ENCODE data around the gene FAM204A.

Gene FAM204A

GRCh38 chr10:118330295-118331076 lies 11.6 kb downstream of the FAM204A start:
- no peak for DNase-seq

GRCh38 chr10:118324140-118324539 lies 18.0 kb downstream of the FAM204A start:
- DNase-seq, result no peak

GRCh38 chr10:118321724-118322575 lies 20.2 kb downstream of the FAM204A start:
- DNase-seq, result no peak

GRCh38 chr10:118315629-118316028 lies 26.5 kb downstream of the FAM204A start:
- DNase-seq, result no peak

GRCh38 chr10:118314882-118315281 lies 27.2 kb downstream of the FAM204A start:
- no peak for DNase-seq

- DNase-seq, result no peak
Observed at GRCh38 chr10:118311505-118311904, 30.6 kb downstream of the FAM204A start.

- no peak for DNase-seq
Observed at GRCh38 chr10:118310822-118311221, 31.3 kb downstream of the FAM204A start.

GRCh38 chr10:118309911-118310310 lies 32.2 kb downstream of the FAM204A start:
- DNase-seq, result no peak

GRCh38 chr10:118308664-118309063 lies 33.5 kb downstream of the FAM204A start:
- no peak for DNase-seq

- DNase-seq, result no peak
Observed at GRCh38 chr10:118307859-118308258, 34.3 kb downstream of the FAM204A start.

- no peak for DNase-seq
Observed at GRCh38 chr10:118307220-118307619, 34.9 kb downstream of the FAM204A start.

GRCh38 chr10:118305730-118306129 lies 36.4 kb downstream of the FAM204A start:
- DNase-seq, result no peak

- no peak for DNase-seq
Observed at GRCh38 chr10:118304521-118304920, 37.6 kb downstream of the FAM204A start.

GRCh38 chr10:118301211-118301610 lies 40.9 kb downstream of the FAM204A start:
- DNase-seq, result no peak

GRCh38 chr10:118300320-118300719 lies 41.8 kb downstream of the FAM204A start:
- DNase-seq, result no peak

- DNase-seq, result no peak
Observed at GRCh38 chr10:118298787-118299186, 43.3 kb downstream of the FAM204A start.

GRCh38 chr10:118291122-118291521 lies 51.0 kb downstream of the FAM204A start:
- DNase-seq, result no peak

- DNase-seq, result no peak
Observed at GRCh38 chr10:118290471-118290995, 51.6 kb downstream of the FAM204A start.

GRCh38 chr10:118287076-118287806 lies 54.9 kb downstream of the FAM204A start:
- DNase-seq, result no peak

- DNase-seq, result no peak
Observed at GRCh38 chr10:118286051-118286838, 55.9 kb downstream of the FAM204A start.

GRCh38 chr10:118282670-118283069 lies 59.5 kb downstream of the FAM204A start:
- no peak for DNase-seq

- no peak for DNase-seq
Observed at GRCh38 chr10:118278649-118279048, 63.5 kb downstream of the FAM204A start.
